Testis (tissue), 2 donors: ENCODE measurements around the gene HSP90B1.

Source experiments
- CTCF ChIP-seq, 3 experiments: fragments of 450-650 bp in 2 of 3; fragments of 200-600 bp in 1 of 3; sonication (generic) in 1 of 3; IDR thresholded peaks; one replicate each; pipeline ENCODE4 v1.5.1; 2016 to 2019; ENCODE audit warnings: antibody characterized with exemption in 3 of 3, mild to moderate bottlenecking in 2 of 3, moderate library complexity in 1 of 3
- POLR2A ChIP-seq: fragments of 450-650 bp; IDR thresholded peaks from one replicate; pipeline ENCODE4 v1.6.1; 2017; ENCODE audit warnings: antibody characterized with exemption, mild to moderate bottlenecking, moderate library complexity

GRCh38 chr12:103969391-103969790 lies 39.2 kb downstream of the HSP90B1 start:
- TF ChIP-seq CTCF (IDR thresholded peaks at IDR 0.05), result no peak
- TF ChIP-seq POLR2A, result no peak
